Measurements from ENCODE around the gene ZC3H7B. TPM values are rescaled to one million over a fixed set of nuclear protein-coding genes. Genes with fewer than 3 reads are reported as not detected.

ZC3H7B gene
- total and polyA plus RNA-seq, 7 donors: 13.2 to 43.3 (median 24.3) TPM

GRCh38 chr22:41365425-41365824, 64.1 kb downstream of the ZC3H7B start:
- Histone ChIP-seq H3K4me1 (peaks cover 0 to 34% (median 31%) of the 10 kb centered on the region in 4 donors), H3K27me3 (no peaks in the 10 kb centered on the region), H3K9me3 (no peaks in the 10 kb centered on the region), H3K27ac (no peak overlapping the region), H3K4me3 (no peak overlapping the region), H3K36me3 (no peaks in the 10 kb centered on the region)
- WGBS, 2 donors: 45 to 73% methylated on average over 5 of the region's 5 CpGs
- TF ChIP-seq EP300 (IDR thresholded peaks at IDR 0.05): no peak
- no peak for TF ChIP-seq POLR2AphosphoS5 (IDR thresholded peaks at IDR 0.05)
- no peak for TF ChIP-seq POLR2A (IDR thresholded peaks at IDR 0.05)
- TF ChIP-seq CTCF (IDR thresholded peaks at IDR 0.05): no peak
- no peak for DNase-seq
- intact Hi-C loops (cut with DNase I): loop anchor here (5.0 to 10.0 kb wide), 3 partner anchors 63 to 171 kb away; partner anchors contain the start of genes RANGAP1 and ZC3H7B

GRCh38 chr22:41366323-41367029, 65.2 kb downstream of the ZC3H7B start:
- no peak for DNase-seq
- peak overlapping the region; percentile 83 to 85 (median 83) for H3K27ac ChIP-seq
- peaks cover 0 to 44% (median 34%) of the 10 kb centered on the region in 4 donors for H3K4me1 ChIP-seq
- no peaks in the 10 kb centered on the region for H3K36me3 ChIP-seq
- WGBS, 2 donors: 56 to 65% methylated on average over 17 of the region's 17 CpGs
- H3K9me3 ChIP-seq: no peaks in the 10 kb centered on the region
- H3K4me3 ChIP-seq: peak overlapping the region in 3 of 4 donors; percentile 55 to 57 (median 57)
- intact Hi-C loops (cut with DNase I): loop anchor here (5.0 to 10.0 kb wide), 3 partner anchors 64 to 172 kb away; partner anchors contain the start of genes RANGAP1 and ZC3H7B
- no peak for TF ChIP-seq EP300 (IDR thresholded peaks at IDR 0.05)
- no peaks in the 10 kb centered on the region for H3K27me3 ChIP-seq

- Histone ChIP-seq H3K4me3 (peak overlapping the region; percentile 41 to 57 (median 56)), H3K4me1 (peaks cover 0 to 51% (median 34%) of the 10 kb centered on the region in 4 donors), H3K27me3 (no peaks in the 10 kb centered on the region), H3K36me3 (peaks cover 0 to 6% (median 0%) of the 10 kb centered on the region in 4 donors), H3K27ac (peak overlapping the region; percentile 83 to 85 (median 83)), H3K9me3 (no peaks in the 10 kb centered on the region)
- peak; percentile 99 for DNase-seq
- TF ChIP-seq POLR2A (IDR thresholded peaks at IDR 0.05): peak; percentile 46 to 69
- peak; percentile 73 to 91 (median 88) for TF ChIP-seq POLR2AphosphoS5 (IDR thresholded peaks at IDR 0.05)
- TF ChIP-seq CTCF (IDR thresholded peaks at IDR 0.05): peak in 3 of 4 experiments; percentile 22 to 27 (median 27)
- peak in 2 of 4 donors; percentile 22 to 69 for TF ChIP-seq EP300 (IDR thresholded peaks at IDR 0.05)
- intact Hi-C loops (cut with DNase I): loop anchor here (5.0 to 10.0 kb wide), 3 partner anchors 65 to 172 kb away; partner anchors contain the start of genes RANGAP1 and ZC3H7B
- 2 to 8% methylated on average over 21 of the region's 21 CpGs for WGBS, 2 donors
These were observed 65.8 kb downstream of the ZC3H7B start for GRCh38 chr22:41367039-41367679.

- intact Hi-C loops (cut with DNase I): loop anchor here (5.0 to 10.0 kb wide), 3 partner anchors 66 to 173 kb away; partner anchors contain the start of genes RANGAP1 and ZC3H7B
- DNase-seq: peak; percentile 88
- 66 to 77% methylated on average over 18 of the region's 18 CpGs for WGBS, 2 donors
- peaks cover 0 to 51% (median 34%) of the 10 kb centered on the region in 4 donors for H3K4me1 ChIP-seq
- H3K36me3 ChIP-seq: peaks cover 0 to 13% (median 2%) of the 10 kb centered on the region in 4 donors
- H3K27ac ChIP-seq: peak overlapping the region; percentile 83 to 85 (median 83)
- no peaks in the 10 kb centered on the region for H3K9me3 ChIP-seq
- TF ChIP-seq POLR2A (IDR thresholded peaks at IDR 0.05) (peak in 1 of 2 donors; percentile 16), CTCF (IDR thresholded peaks at IDR 0.05) (peak in 1 of 4 experiments; percentile 1), EP300 (IDR thresholded peaks at IDR 0.05) (no peak), POLR2AphosphoS5 (IDR thresholded peaks at IDR 0.05) (peak; percentile 31 to 62 (median 59))
- H3K27me3 ChIP-seq: no peaks in the 10 kb centered on the region
- H3K4me3 ChIP-seq: peak overlapping the region; percentile 41 to 57 (median 56)
These were observed 66.6 kb downstream of the ZC3H7B start for GRCh38 chr22:41367680-41368542.
